HK-2 (cell line): Measurements from ENCODE around the gene KIAA0930.
"Not testable (repeated sequence)": the region's sequence is repeated elsewhere in the genome, so short reads cannot be mapped to it uniquely, and the experiment has no call there.

Experiments used
- DNase-seq: peaks from one replicate; pipeline ENCODE4 v3.0.0-alpha.2; 2018; ENCODE audit not compliant: unreplicated experiment

The KIAA0930 gene

GRCh38 chr22:45240810-45241631, at the start of gene KIAA0930:
Gene KIAA0930, minus strand, starts transcription at chr22:45240894. Its CDS starts 191 bp downstream, at chr22:45240703.
- DNase-seq = peak; percentile 78

GRCh38 chr22:45286854-45287551, 46.3 kb upstream of the KIAA0930 start:
- no peak for DNase-seq

GRCh38 chr22:45285263-45286058, 44.8 kb upstream of the KIAA0930 start:
- no peak for DNase-seq

- peak; percentile 59 for DNase-seq
Measured at GRCh38 chr22:45284705-45285262, 44.1 kb upstream of the KIAA0930 start, which contains the start of gene UPK3A. Gene UPK3A, plus strand, starts transcription at chr22:45284949. Its CDS starts 65 bp downstream, at chr22:45285014.

GRCh38 chr22:45281010-45281409, 40.3 kb upstream of the KIAA0930 start:
- DNase-seq = no peak

- no peak for DNase-seq
Measured at GRCh38 chr22:45280587-45280980, 39.9 kb upstream of the KIAA0930 start.

- DNase-seq = no peak
Measured at GRCh38 chr22:45278125-45278524, 37.4 kb upstream of the KIAA0930 start.

- DNase-seq = not testable (repeated sequence)
Measured at GRCh38 chr22:45277720-45278119, 37.0 kb upstream of the KIAA0930 start.

GRCh38 chr22:45276507-45277105, 35.9 kb upstream of the KIAA0930 start:
- no peak for DNase-seq

- DNase-seq = no peak
Measured at GRCh38 chr22:45273452-45274075, 32.9 kb upstream of the KIAA0930 start.

- DNase-seq = no peak
Measured at GRCh38 chr22:45272498-45272897, 31.8 kb upstream of the KIAA0930 start.

- DNase-seq = no peak
Measured at GRCh38 chr22:45271667-45272201, 31.0 kb upstream of the KIAA0930 start.

- no peak for DNase-seq
Measured at GRCh38 chr22:45270095-45271020, 29.7 kb upstream of the KIAA0930 start.

GRCh38 chr22:45268958-45269844, 28.5 kb upstream of the KIAA0930 start:
- DNase-seq = peak; percentile 79

- DNase-seq = no peak
Measured at GRCh38 chr22:45268167-45268957, 27.7 kb upstream of the KIAA0930 start.

- no peak for DNase-seq
Measured at GRCh38 chr22:45265535-45265934, 24.8 kb upstream of the KIAA0930 start.

- DNase-seq = peak; percentile 73
Measured at GRCh38 chr22:45263463-45264269, 23.0 kb upstream of the KIAA0930 start.
